ENCODE results near the gene FARP1.

Gene FARP1

GRCh38 chr13:98310485-98311199 is 167.7 kb downstream of the FARP1 start:
- Histone ChIP-seq H3K36me3 (ENCODE audit: insufficient read depth, low read length) (no peaks in the 10 kb centered on the region), H3K4me3 (ENCODE audit: low read depth, low read length) (no peak overlapping the region), H3K79me2 (ENCODE audit: control insufficient read depth, insufficient read depth, low read length, unreplicated experiment) (no peaks in the 10 kb centered on the region), H3K4me1 (ENCODE audit: control insufficient read depth, insufficient read depth, low read length, unreplicated experiment) (no peaks in the 10 kb centered on the region), H3K27me3 (ENCODE audit: insufficient read depth, low read length) (no peaks in the 10 kb centered on the region), H3K27ac (ENCODE audit: low read depth, low read length) (no peak overlapping the region), H2AFZ (ENCODE audit: low read length, unreplicated experiment) (no peak overlapping the region)

GRCh38 chr13:98311200-98311548 is 168.3 kb downstream of the FARP1 start:
- Histone ChIP-seq H3K4me1 (ENCODE audit: control insufficient read depth, insufficient read depth, low read length, unreplicated experiment) (no peaks in the 10 kb centered on the region), H3K36me3 (ENCODE audit: insufficient read depth, low read length) (no peaks in the 10 kb centered on the region), H3K4me3 (ENCODE audit: low read depth, low read length) (no peak overlapping the region), H3K27me3 (ENCODE audit: insufficient read depth, low read length) (no peaks in the 10 kb centered on the region), H3K79me2 (ENCODE audit: control insufficient read depth, insufficient read depth, low read length, unreplicated experiment) (no peaks in the 10 kb centered on the region), H2AFZ (ENCODE audit: low read length, unreplicated experiment) (no peak overlapping the region), H3K27ac (ENCODE audit: low read depth, low read length) (no peak overlapping the region)

GRCh38 chr13:98312606-98313005 is 169.7 kb downstream of the FARP1 start:
- Histone ChIP-seq H3K36me3 (ENCODE audit: insufficient read depth, low read length) (no peaks in the 10 kb centered on the region), H3K4me1 (ENCODE audit: control insufficient read depth, insufficient read depth, low read length, unreplicated experiment) (no peaks in the 10 kb centered on the region), H3K27me3 (ENCODE audit: insufficient read depth, low read length) (no peaks in the 10 kb centered on the region), H3K4me3 (ENCODE audit: low read depth, low read length) (no peak overlapping the region), H3K27ac (ENCODE audit: low read depth, low read length) (no peak overlapping the region), H2AFZ (ENCODE audit: low read length, unreplicated experiment) (no peak overlapping the region), H3K79me2 (ENCODE audit: control insufficient read depth, insufficient read depth, low read length, unreplicated experiment) (no peaks in the 10 kb centered on the region)

- no peaks in the 10 kb centered on the region for H3K27me3 ChIP-seq (ENCODE audit: insufficient read depth, low read length)
- no peak overlapping the region for H2AFZ ChIP-seq (ENCODE audit: low read length, unreplicated experiment)
- H3K36me3 ChIP-seq (ENCODE audit: insufficient read depth, low read length), result no peaks in the 10 kb centered on the region
- no peak overlapping the region for H3K27ac ChIP-seq (ENCODE audit: low read depth, low read length)
- H3K4me1 ChIP-seq (ENCODE audit: control insufficient read depth, insufficient read depth, low read length, unreplicated experiment), result no peaks in the 10 kb centered on the region
- H3K79me2 ChIP-seq (ENCODE audit: control insufficient read depth, insufficient read depth, low read length, unreplicated experiment), result no peaks in the 10 kb centered on the region
- no peak overlapping the region for H3K4me3 ChIP-seq (ENCODE audit: low read depth, low read length)
Observed at GRCh38 chr13:98313023-98313921, 170.4 kb downstream of the FARP1 start.

GRCh38 chr13:98313922-98314292 is 171.0 kb downstream of the FARP1 start:
- H3K36me3 ChIP-seq (ENCODE audit: insufficient read depth, low read length), result no peaks in the 10 kb centered on the region
- no peaks in the 10 kb centered on the region for H3K4me1 ChIP-seq (ENCODE audit: control insufficient read depth, insufficient read depth, low read length, unreplicated experiment)
- no peaks in the 10 kb centered on the region for H3K79me2 ChIP-seq (ENCODE audit: control insufficient read depth, insufficient read depth, low read length, unreplicated experiment)
- no peaks in the 10 kb centered on the region for H3K27me3 ChIP-seq (ENCODE audit: insufficient read depth, low read length)
- no peak overlapping the region for H2AFZ ChIP-seq (ENCODE audit: low read length, unreplicated experiment)
- H3K4me3 ChIP-seq (ENCODE audit: low read depth, low read length), result no peak overlapping the region
- no peak overlapping the region for H3K27ac ChIP-seq (ENCODE audit: low read depth, low read length)

- Histone ChIP-seq H3K27me3 (ENCODE audit: insufficient read depth, low read length) (no peaks in the 10 kb centered on the region), H3K27ac (ENCODE audit: low read depth, low read length) (no peak overlapping the region), H2AFZ (ENCODE audit: low read length, unreplicated experiment) (no peak overlapping the region), H3K4me1 (ENCODE audit: control insufficient read depth, insufficient read depth, low read length, unreplicated experiment) (no peaks in the 10 kb centered on the region), H3K36me3 (ENCODE audit: insufficient read depth, low read length) (no peaks in the 10 kb centered on the region), H3K79me2 (ENCODE audit: control insufficient read depth, insufficient read depth, low read length, unreplicated experiment) (no peaks in the 10 kb centered on the region), H3K4me3 (ENCODE audit: low read depth, low read length) (no peak overlapping the region)
Observed at GRCh38 chr13:98315466-98315865, 172.6 kb downstream of the FARP1 start.

- no peaks in the 10 kb centered on the region for H3K27me3 ChIP-seq (ENCODE audit: insufficient read depth, low read length)
- H3K36me3 ChIP-seq (ENCODE audit: insufficient read depth, low read length), result no peaks in the 10 kb centered on the region
- H3K79me2 ChIP-seq (ENCODE audit: control insufficient read depth, insufficient read depth, low read length, unreplicated experiment), result no peaks in the 10 kb centered on the region
Observed at GRCh38 chr13:98315902-98316301, 173.0 kb downstream of the FARP1 start.

GRCh38 chr13:98317573-98318171 is 174.8 kb downstream of the FARP1 start:
- H3K4me3 ChIP-seq (ENCODE audit: low read depth, low read length), result no peak overlapping the region
- no peaks in the 10 kb centered on the region for H3K4me1 ChIP-seq (ENCODE audit: control insufficient read depth, insufficient read depth, low read length, unreplicated experiment)
- H3K27ac ChIP-seq (ENCODE audit: low read depth, low read length), result no peak overlapping the region
- no peak overlapping the region for H2AFZ ChIP-seq (ENCODE audit: low read length, unreplicated experiment)
- H3K27me3 ChIP-seq (ENCODE audit: insufficient read depth, low read length), result no peaks in the 10 kb centered on the region
- no peaks in the 10 kb centered on the region for H3K36me3 ChIP-seq (ENCODE audit: insufficient read depth, low read length)
- H3K79me2 ChIP-seq (ENCODE audit: control insufficient read depth, insufficient read depth, low read length, unreplicated experiment), result no peaks in the 10 kb centered on the region

More at GRCh38 chr13:98315902-98316301, 173.0 kb downstream of the FARP1 start:
- Histone ChIP-seq H3K4me3 (ENCODE audit: low read depth, low read length) (no peak overlapping the region), H3K4me1 (ENCODE audit: control insufficient read depth, insufficient read depth, low read length, unreplicated experiment) (no peaks in the 10 kb centered on the region), H3K27ac (ENCODE audit: low read depth, low read length) (no peak overlapping the region), H2AFZ (ENCODE audit: low read length, unreplicated experiment) (no peak overlapping the region)

GRCh38 chr13:98318263-98318878 is 175.5 kb downstream of the FARP1 start:
- H3K4me1 ChIP-seq (ENCODE audit: control insufficient read depth, insufficient read depth, low read length, unreplicated experiment), result no peaks in the 10 kb centered on the region

GRCh38 chr13:98320561-98321105 is 177.7 kb downstream of the FARP1 start:
- Histone ChIP-seq H3K27me3 (ENCODE audit: insufficient read depth, low read length) (no peaks in the 10 kb centered on the region), H3K36me3 (ENCODE audit: insufficient read depth, low read length) (no peaks in the 10 kb centered on the region), H3K27ac (ENCODE audit: low read depth, low read length) (no peak overlapping the region), H3K4me3 (ENCODE audit: low read depth, low read length) (no peak overlapping the region), H3K4me1 (ENCODE audit: control insufficient read depth, insufficient read depth, low read length, unreplicated experiment) (no peaks in the 10 kb centered on the region), H2AFZ (ENCODE audit: low read length, unreplicated experiment) (no peak overlapping the region), H3K79me2 (ENCODE audit: control insufficient read depth, insufficient read depth, low read length, unreplicated experiment) (no peaks in the 10 kb centered on the region)

More at GRCh38 chr13:98318263-98318878, 175.5 kb downstream of the FARP1 start:
- no peaks in the 10 kb centered on the region for H3K36me3 ChIP-seq (ENCODE audit: insufficient read depth, low read length)
- no peaks in the 10 kb centered on the region for H3K79me2 ChIP-seq (ENCODE audit: control insufficient read depth, insufficient read depth, low read length, unreplicated experiment)
- H2AFZ ChIP-seq (ENCODE audit: low read length, unreplicated experiment), result no peak overlapping the region
- no peaks in the 10 kb centered on the region for H3K27me3 ChIP-seq (ENCODE audit: insufficient read depth, low read length)
- no peak overlapping the region for H3K4me3 ChIP-seq (ENCODE audit: low read depth, low read length)
- H3K27ac ChIP-seq (ENCODE audit: low read depth, low read length), result no peak overlapping the region

Data from ACC112 (cell line).